Peyer's patch (tissue), 4 donors: ENCODE measurements around the gene ORC1.

Experiments
- CTCF ChIP-seq, 6 experiments: fragments of 450-650 bp in 4 of 6; fragments of 200-600 bp in 2 of 6; sonication (generic) in 1 of 6; IDR thresholded peaks; one replicate each; pipeline ENCODE4 v1.5.1; 2017 to 2019; ENCODE audit warnings: antibody characterized with exemption in 6 of 6, mild to moderate bottlenecking in 3 of 6, moderate library complexity in 1 of 6
- POLR2A ChIP-seq, 2 donors: fragments of 450-650 bp; IDR thresholded peaks; one replicate each; pipeline ENCODE4 v1.5.1; 2017; ENCODE audit warnings: antibody characterized with exemption in 2 of 2, mild to moderate bottlenecking in 2 of 2, moderate library complexity in 2 of 2

- no peak for TF ChIP-seq POLR2A (IDR thresholded peaks at IDR 0.05)
- TF ChIP-seq CTCF (IDR thresholded peaks at IDR 0.05): no peak
Observed at GRCh38 chr1:52355847-52356505, 48.2 kb downstream of the ORC1 start.
